GM18870 (cell line): ENCODE data around the gene MRPL20.
"Not testable (repeated sequence)": the region's sequence is repeated elsewhere in the genome, so short reads cannot be mapped to it uniquely, and the experiment has no call there.

Experiments
- ATAC-seq: cut with Tn5 transposase; IDR thresholded peaks from one replicate; pipeline ENCODE4 v1.9.1; 2021; ENCODE audit warnings: moderate library complexity; ENCODE audit not compliant: unreplicated experiment

The MRPL20 gene

DNA sequence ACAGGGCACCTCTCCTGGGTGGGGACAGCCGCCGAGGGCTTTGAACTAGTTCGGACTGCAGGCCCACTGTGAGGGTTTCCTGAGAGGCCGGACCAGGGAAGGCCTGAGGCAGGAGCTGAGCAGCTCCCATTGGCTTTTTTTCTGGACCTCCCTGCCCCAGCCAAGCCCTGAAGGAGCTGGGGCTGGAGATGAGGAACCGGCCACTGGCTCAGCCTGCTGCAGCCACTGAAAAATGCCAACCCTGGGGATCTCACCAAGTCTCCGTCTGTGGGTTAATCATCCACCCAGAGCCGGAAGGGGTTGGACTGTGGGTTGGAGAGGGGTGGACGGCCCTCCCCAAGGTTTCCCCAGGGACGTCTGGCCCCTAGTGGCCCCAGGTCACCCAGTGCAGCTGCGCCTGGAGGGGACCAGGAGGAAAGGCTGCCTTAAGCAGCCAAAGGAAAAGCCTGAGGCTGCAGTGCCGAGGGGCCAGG is 30.8 kb upstream of the MRPL20 start:
- no peak for ATAC-seq

DNA sequence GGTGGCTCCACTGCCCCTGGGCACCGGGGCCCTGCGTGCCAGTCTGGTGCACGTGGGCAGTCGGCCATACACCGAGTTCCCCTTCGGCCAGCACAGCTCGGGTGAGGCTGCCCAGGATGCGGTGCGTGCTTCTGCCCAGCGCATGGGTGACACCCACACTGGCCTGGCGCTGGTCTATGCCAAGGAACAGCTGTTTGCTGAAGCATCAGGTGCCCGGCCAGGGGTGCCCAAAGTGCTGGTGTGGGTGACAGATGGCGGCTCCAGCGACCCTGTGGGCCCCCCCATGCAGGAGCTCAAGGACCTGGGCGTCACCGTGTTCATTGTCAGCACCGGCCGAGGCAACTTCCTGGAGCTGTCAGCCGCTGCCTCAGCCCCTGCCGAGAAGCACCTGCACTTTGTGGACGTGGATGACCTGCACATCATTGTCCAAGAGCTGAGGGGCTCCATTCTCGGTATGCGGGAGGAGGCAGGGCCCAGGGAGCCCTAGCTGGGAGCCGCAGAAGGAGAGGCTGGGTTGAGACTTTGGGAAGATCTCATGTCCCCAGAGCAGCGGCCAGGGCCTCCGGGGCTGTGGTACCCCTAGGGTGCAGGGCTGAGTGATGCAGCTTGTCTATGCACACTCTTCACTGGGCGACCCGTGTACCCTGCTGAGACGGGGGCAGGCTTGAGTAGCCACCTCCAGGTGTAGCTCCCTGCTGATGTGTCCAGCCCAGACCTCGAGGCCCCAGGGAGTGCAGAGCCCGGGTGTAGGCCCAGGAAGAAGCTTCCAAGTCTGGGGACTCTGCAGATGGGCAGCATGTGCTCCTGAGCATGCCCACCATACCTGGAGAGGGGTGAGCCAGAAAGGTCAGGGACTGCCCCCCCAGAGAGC is 30.2 kb upstream of the MRPL20 start:
- no peak for ATAC-seq

DNA sequence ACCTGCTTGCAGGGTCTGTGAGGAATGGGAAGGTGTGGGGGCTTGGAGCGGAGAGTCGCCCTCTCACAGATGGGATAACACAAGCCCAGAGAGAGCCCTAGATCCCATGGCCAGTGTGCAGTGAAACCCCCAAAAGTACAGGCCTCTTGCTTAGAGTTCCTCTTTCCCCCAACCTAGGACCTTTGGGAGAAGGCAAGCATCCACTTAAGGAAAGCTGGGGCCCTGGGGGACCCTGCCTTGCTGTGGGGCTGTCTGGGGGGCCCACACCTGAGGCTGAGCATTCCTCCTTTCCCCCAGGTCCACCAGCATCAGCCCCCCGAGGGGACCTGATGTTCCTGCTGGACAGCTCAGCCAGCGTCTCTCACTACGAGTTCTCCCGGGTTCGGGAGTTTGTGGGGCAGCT is 29.5 kb upstream of the MRPL20 start:
- ATAC-seq: no peak

GRCh38 chr1:1435911-1436629 is 29.0 kb upstream of the MRPL20 start:
- ATAC-seq: no peak

GRCh38 chr1:1435106-1435903 is 28.2 kb upstream of the MRPL20 start, which contains the start of gene VWA1:
Gene VWA1, plus strand, starts transcription at chr1:1435690. Its CDS starts 59 bp downstream, at chr1:1435749.
- no peak for ATAC-seq

DNA sequence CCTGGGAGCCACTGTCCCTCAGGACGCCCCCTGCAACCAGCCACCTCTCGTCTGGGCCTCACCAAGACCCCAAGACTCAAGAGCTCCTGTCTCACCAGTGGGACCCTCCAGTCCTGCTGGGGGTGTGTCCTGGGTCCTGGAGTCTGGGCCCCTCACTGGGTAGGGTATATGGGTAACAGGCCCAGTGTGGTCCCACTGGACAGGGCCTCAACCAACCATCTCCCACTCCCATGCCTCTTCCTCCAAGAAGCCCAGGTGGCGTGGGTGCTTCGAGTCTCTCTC is 27.7 kb upstream of the MRPL20 start:
- no peak for ATAC-seq

GRCh38 chr1:1434131-1434823 is 27.2 kb upstream of the MRPL20 start:
- no peak for ATAC-seq

DNA sequence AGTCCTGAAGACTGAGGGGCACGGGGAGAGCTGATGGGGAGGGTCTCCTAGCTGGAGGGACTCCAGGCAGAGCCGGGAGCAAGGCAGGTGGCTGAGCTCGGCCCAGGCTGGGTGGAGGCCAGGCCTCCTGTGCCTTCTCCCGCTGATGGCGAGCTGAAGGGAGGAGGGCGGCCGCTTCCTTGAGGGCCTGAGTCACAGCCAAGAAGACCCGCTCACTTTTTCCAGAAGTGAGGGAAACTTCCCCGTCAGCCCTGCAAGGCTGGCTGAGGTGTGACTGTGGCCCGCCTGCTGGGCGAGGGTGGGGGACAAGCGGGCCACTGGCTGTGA is 26.7 kb upstream of the MRPL20 start:
- ATAC-seq: no peak

- ATAC-seq: no peak
Observed at GRCh38 chr1:1432951-1433803, 26.1 kb upstream of the MRPL20 start.

DNA sequence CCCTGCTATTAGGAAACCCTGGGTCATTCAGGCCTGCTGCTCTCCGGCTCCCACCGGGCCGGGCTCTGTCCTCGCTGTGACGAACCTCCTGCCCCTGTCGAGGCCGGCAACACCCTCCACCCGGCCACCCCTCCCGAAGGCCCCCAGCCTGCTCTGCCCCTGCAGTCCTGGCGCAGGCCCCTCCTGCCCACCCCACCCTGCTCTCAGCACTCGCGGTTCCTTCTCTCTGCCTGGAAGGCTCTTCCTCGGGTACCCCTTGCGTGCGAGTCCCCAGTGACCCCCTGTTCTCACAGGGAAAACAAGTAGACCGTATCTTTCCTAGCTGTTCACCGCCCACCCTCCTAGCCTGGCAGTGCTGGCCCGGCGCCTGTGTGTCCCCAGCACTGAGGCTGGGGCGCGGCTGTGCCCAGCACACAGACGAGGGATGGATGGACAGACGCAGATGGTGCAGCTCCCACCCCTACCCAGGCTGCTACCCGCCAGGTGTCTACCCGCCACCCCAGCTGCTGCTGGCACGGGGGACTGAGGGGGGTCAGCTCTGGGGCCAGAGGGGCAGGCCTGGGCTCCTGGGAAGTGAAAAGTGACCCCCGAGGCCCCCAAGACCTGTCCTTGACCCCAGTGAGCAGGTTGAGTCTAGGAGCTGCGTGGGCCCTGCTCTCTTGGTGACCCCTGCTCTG is 25.3 kb upstream of the MRPL20 start:
- no peak for ATAC-seq

DNA sequence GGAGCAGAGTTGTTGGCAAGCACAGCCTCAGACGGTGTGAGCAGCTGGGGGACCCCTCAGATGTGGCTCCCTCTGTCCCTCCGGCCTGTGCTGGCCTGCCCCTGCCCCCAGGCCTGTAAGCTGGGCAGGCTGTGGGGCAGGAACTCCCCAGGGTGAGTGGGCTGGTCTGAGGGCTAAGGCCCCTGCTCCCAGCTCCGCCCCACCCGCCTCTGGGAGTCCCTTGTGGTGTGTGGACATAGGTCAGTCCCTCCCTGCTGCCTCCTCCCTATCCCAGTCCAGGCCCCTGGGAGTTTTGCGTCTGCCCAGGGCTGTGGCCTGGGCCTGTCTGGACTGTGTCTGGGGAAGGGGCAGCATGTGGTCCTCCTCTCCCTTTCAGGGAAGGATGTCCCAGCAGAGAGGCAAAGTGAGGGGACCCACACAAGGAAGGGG is 24.8 kb upstream of the MRPL20 start:
- ATAC-seq: no peak

GRCh38 chr1:1430992-1431844 is 24.1 kb upstream of the MRPL20 start:
- ATAC-seq: no peak

DNA sequence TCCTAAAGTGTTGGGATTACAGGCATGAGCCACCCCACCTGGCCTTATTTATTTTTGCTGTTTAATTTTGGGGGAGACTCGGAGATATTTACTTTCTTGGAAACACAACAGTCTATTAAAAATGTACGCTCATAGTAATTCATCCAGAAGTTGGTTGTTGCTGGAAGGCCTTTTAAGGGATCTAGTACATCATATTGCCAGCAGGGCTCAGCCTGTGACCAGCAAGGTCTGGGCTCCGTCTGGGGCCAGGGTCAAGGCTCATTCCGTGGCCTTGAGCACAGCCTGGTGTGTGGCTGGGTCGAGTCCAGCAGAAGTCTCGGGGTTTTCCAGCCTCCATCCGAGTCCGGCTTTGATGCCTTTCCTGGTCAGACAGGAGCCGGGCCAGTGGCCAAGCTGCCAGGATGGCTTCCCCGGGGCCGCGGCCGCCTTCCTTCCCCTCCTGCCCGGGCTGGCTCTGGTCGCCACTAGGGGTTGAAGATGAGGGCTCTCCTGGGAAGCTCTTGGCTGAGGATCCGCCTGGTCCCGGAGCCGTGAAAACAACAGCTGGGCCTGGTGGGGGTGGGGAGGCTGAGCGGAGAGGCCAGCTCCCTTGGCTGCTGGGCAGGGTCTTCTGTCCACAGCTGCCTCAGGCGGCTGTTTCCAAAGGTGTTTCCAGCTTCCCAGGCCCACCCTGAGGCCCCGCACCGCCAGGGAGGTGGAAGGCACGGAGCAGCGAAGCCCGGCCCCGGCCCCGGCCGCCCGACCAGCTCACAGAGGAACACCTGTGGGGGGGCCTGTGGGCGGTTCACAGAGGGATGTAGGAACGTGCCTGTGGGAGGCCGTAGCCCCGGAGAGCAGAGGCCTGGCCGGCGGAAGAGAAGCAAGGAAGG is 23.3 kb upstream of the MRPL20 start:
- no peak for ATAC-seq

DNA sequence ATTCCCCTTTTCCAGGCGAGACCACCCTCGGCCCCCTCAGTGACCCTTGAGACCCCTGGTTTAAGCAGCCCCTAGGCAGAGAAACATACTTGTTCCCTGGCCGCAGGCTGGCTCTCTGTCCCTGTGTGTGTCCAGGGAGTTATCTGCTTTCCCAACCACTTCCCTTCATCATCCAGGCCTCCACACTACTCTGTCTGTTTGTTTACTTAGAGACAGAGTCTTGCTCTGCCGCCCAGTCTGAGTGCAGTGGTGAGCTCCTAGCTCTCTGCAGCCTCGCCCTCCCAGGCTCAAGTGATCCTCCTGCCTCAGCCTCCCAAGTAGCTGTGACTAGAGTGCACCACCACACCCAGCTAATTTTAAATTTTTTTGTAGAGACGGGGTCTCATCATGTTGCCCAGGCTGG is 22.6 kb upstream of the MRPL20 start:
- ATAC-seq: no peak

GRCh38 chr1:1428967-1429366 is 21.9 kb upstream of the MRPL20 start:
- ATAC-seq: not testable (repeated sequence)

DNA sequence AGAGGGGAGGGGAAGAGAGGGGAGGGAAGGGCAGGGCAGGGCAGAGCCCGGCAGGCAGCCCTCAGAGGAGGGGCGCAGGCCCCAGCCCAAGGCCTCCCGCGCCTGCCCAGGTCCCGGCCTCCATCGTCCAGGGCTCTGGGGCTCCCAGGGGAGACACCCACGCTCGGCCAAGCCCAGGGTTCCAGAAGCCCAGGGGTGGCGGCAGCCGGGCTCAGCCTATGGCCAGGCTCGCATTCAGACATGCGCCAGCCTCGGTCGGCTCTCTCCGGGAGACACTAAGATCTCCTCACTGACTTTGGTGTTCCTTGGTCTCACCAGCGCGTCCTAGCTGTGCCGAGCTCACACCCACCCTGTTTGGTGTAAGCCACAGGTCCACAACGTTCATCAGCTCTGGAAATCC is 21.1 kb upstream of the MRPL20 start:
- ATAC-seq: no peak

DNA sequence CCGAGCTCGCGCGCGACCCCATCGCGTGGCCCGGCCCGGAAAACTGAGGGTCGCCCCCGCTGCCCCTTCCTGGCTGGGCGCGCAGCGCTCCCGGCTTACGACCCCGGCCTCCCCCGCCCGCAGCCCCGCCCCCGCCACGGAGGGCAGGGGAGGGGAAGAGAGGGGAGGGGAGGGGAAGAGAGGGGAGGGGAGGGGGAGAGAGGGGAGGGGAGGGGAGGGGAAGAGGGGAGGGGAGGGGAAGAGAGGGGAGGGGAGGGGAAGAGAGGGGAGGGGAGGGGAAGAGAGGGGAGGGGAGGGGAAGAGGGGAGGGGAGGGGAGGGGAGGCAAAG is 20.7 kb upstream of the MRPL20 start:
- ATAC-seq: no peak
